Mesenchymal stem cell (in vitro differentiated cells and primary cell): ENCODE results near the gene SMARCD1.

Source experiments
- DNase-seq: peaks from one replicate; pipeline ENCODE4 v3.0.0-alpha.2; 2013
- H2AFZ ChIP-seq: one replicate; pipeline ENCODE4 v1.6.1; 2013; ENCODE audit warnings: low read depth, mild to moderate bottlenecking, control low read depth, inconsistent platforms, low read length, moderate library complexity
- H2AK5ac ChIP-seq: 2 replicates; pipeline ENCODE4 v1.6.1; 2013; ENCODE audit warnings: low read length, moderate library complexity, mild to moderate bottlenecking, inconsistent platforms; ENCODE audit not compliant: severe bottlenecking
- H2BK120ac ChIP-seq: one replicate; pipeline ENCODE4 v1.6.1; 2013; ENCODE audit warnings: low read depth, mild to moderate bottlenecking, inconsistent platforms, low read length, moderate library complexity
- H2BK12ac ChIP-seq, 2 experiments: one replicate each; pipeline ENCODE4 v1.6.1; 2013; ENCODE audit warnings: inconsistent platforms in 2 of 2, low read length in 2 of 2, mild to moderate bottlenecking in 2 of 2, moderate library complexity in 2 of 2, control low read depth in 1 of 2
- H2BK15ac ChIP-seq: one replicate; pipeline ENCODE4 v1.6.1; 2013; ENCODE audit warnings: mild to moderate bottlenecking, low read depth, inconsistent platforms; ENCODE audit not compliant: poor library complexity, severe bottlenecking
- H2BK5ac ChIP-seq: 2 replicates; pipeline ENCODE4 v1.6.1; 2013; ENCODE audit warnings: low read depth, mild to moderate bottlenecking, low read length, control low read depth, inconsistent platforms; ENCODE audit not compliant: poor library complexity, severe bottlenecking
- H3K14ac ChIP-seq, 2 experiments: one replicate each; pipeline ENCODE4 v1.6.1; 2013; ENCODE audit warnings: inconsistent platforms in 2 of 2, low read length in 2 of 2, control low read depth in 1 of 2, mild to moderate bottlenecking in 1 of 2, moderate library complexity in 1 of 2
- H3K18ac ChIP-seq, 2 experiments: one replicate each; pipeline ENCODE4 v1.6.1; 2013; ENCODE audit warnings: inconsistent platforms in 2 of 2, low read length in 2 of 2, control low read depth in 1 of 2, low read depth in 1 of 2, mild to moderate bottlenecking in 1 of 2
- H3K23ac ChIP-seq, 2 experiments: one replicate each; pipeline ENCODE4 v1.6.1; 2013; ENCODE audit warnings: inconsistent platforms in 2 of 2, low read length in 2 of 2, mild to moderate bottlenecking in 2 of 2, moderate library complexity in 2 of 2, control low read depth in 1 of 2
- H3K27ac ChIP-seq: 2 replicates; pipeline ENCODE4 v1.5.1; 2013; ENCODE audit warnings: mild to moderate bottlenecking, moderate library complexity, low read length, control low read depth, inconsistent platforms; ENCODE audit not compliant: poor library complexity, severe bottlenecking
- H3K27me3 ChIP-seq, 2 experiments: 2 replicates each; pipeline versions ENCODE4 v1.6.1 to v1.7.0; 2013; ENCODE audit warnings: low read length in 2 of 2, mild to moderate bottlenecking in 2 of 2, moderate library complexity in 2 of 2, control low read depth in 1 of 2, inconsistent platforms in 1 of 2; ENCODE audit not compliant: control insufficient read depth in 1 of 2, insufficient read depth in 1 of 2
- H3K36me3 ChIP-seq, 2 experiments: 2 replicates each; pipeline versions ENCODE4 v1.6.1 to v1.7.0; 2013; ENCODE audit warnings: low read length in 2 of 2, control low read depth in 1 of 2, inconsistent platforms in 1 of 2, low read depth in 1 of 2, mild to moderate bottlenecking in 1 of 2; ENCODE audit not compliant: insufficient read depth in 2 of 2, control insufficient read depth in 1 of 2
- H3K4ac ChIP-seq, 2 experiments: one replicate each; pipeline ENCODE4 v1.6.1; 2013; ENCODE audit warnings: inconsistent platforms in 2 of 2, low read length in 2 of 2, mild to moderate bottlenecking in 2 of 2, moderate library complexity in 2 of 2, control low read depth in 1 of 2, low read depth in 1 of 2
- H3K4me1 ChIP-seq: 2 replicates; pipeline ENCODE4 v1.6.1; 2013; ENCODE audit warnings: low read depth, low read length, control low read depth; ENCODE audit not compliant: control insufficient read depth, insufficient read depth
- H3K4me2 ChIP-seq: 2 replicates; pipeline ENCODE4 v1.6.1; 2013; ENCODE audit warnings: low read length, mild to moderate bottlenecking, inconsistent platforms; ENCODE audit not compliant: poor library complexity, severe bottlenecking
- H3K4me3 ChIP-seq, 2 experiments: 2 replicates each; pipeline versions ENCODE4 v1.5.1 to v1.7.0; 2013; ENCODE audit warnings: low read length in 2 of 2, mild to moderate bottlenecking in 2 of 2, control low read depth in 1 of 2, low read depth in 1 of 2; ENCODE audit not compliant: insufficient read depth in 1 of 2
- H3K79me1 ChIP-seq: replicated peaks from 2 replicates; pipeline ENCODE4 v1.6.1; 2013; ENCODE audit warnings: mild to moderate bottlenecking, control low read depth, low read length, inconsistent platforms; ENCODE audit not compliant: poor library complexity, severe bottlenecking
- H3K9ac ChIP-seq: 2 replicates; pipeline ENCODE4 v1.7.0; 2013; ENCODE audit warnings: mild to moderate bottlenecking, low read length, moderate library complexity
- H3K9me3 ChIP-seq: 2 replicates; pipeline ENCODE4 v1.7.0; 2013; ENCODE audit warnings: mild to moderate bottlenecking, low read length; ENCODE audit not compliant: control insufficient read depth
- H4K8ac ChIP-seq: one replicate; pipeline ENCODE4 v1.6.1; 2013; ENCODE audit warnings: inconsistent platforms, mild to moderate bottlenecking, low read length, moderate library complexity
- H4K91ac ChIP-seq: one replicate; pipeline ENCODE4 v1.6.1; 2013; ENCODE audit warnings: mild to moderate bottlenecking, low read length, inconsistent platforms
- WGBS: methylation state at CpG from one replicate; pipeline ENCODE4 v1.1.7; 2013; ENCODE audit warnings: mixed read lengths; 5-methylcytosine and 5-hydroxymethylcytosine counted together

The SMARCD1 gene

GRCh38 chr12:50072198-50072907, 12.8 kb upstream of the SMARCD1 start:
- Histone ChIP-seq H2BK12ac (no peak overlapping the region), H2BK15ac (peak overlapping the region; percentile 8), H4K8ac (no peak overlapping the region), H3K79me1 (no peaks in the 10 kb centered on the region), H3K27me3 (no peaks in the 10 kb centered on the region), H3K4ac (no peak overlapping the region), H3K23ac (no peak overlapping the region), H2AFZ (no peak overlapping the region), H3K27ac (no peak overlapping the region), H3K4me2 (no peak overlapping the region), H2BK5ac (no peak overlapping the region), H3K14ac (no peak overlapping the region), H3K36me3 (peaks cover 0 to 3% of the 10 kb centered on the region in 2 experiments), H3K9ac (no peak overlapping the region), H3K18ac (no peak overlapping the region), H2BK120ac (no peak overlapping the region), H3K4me3 (no peak overlapping the region), H3K4me1 (peaks cover 5% of the 10 kb centered on the region), H3K9me3 (no peaks in the 10 kb centered on the region), H4K91ac (no peak overlapping the region), H2AK5ac (no peak overlapping the region)
- no peak for DNase-seq
- 68% methylated on average over 9 of the region's 10 CpGs for WGBS

GRCh38 chr12:50073206-50073605, 11.9 kb upstream of the SMARCD1 start:
- no peak overlapping the region for H3K4me3 ChIP-seq
- H2AFZ ChIP-seq = no peak overlapping the region
- H2BK120ac ChIP-seq = no peak overlapping the region
- WGBS = 72% methylated on average over 7 of the region's 7 CpGs
- H3K9ac ChIP-seq = no peak overlapping the region
- H2BK12ac ChIP-seq = no peak overlapping the region
- H4K8ac ChIP-seq = no peak overlapping the region
- H3K27me3 ChIP-seq = no peaks in the 10 kb centered on the region
- H2AK5ac ChIP-seq = no peak overlapping the region
- H3K18ac ChIP-seq = no peak overlapping the region
- H3K14ac ChIP-seq = no peak overlapping the region
- DNase-seq = no peak
- no peak overlapping the region for H3K4me2 ChIP-seq
- no peaks in the 10 kb centered on the region for H3K9me3 ChIP-seq
- H3K23ac ChIP-seq = no peak overlapping the region
- no peak overlapping the region for H4K91ac ChIP-seq
- H3K4me1 ChIP-seq = peaks cover 5% of the 10 kb centered on the region
- no peak overlapping the region for H3K4ac ChIP-seq
- no peak overlapping the region for H2BK15ac ChIP-seq
- peaks cover 0 to 3% of the 10 kb centered on the region in 2 experiments for H3K36me3 ChIP-seq
- no peaks in the 10 kb centered on the region for H3K79me1 ChIP-seq
- no peak overlapping the region for H3K27ac ChIP-seq
- no peak overlapping the region for H2BK5ac ChIP-seq

GRCh38 chr12:50073712-50074111, 11.4 kb upstream of the SMARCD1 start:
- no peak overlapping the region for H2BK15ac ChIP-seq
- H3K23ac ChIP-seq = no peak overlapping the region
- no peak overlapping the region for H2BK120ac ChIP-seq

GRCh38 chr12:50074936-50075807, 10.0 kb upstream of the SMARCD1 start:
- H3K4me1 ChIP-seq = peaks cover 6% of the 10 kb centered on the region
- no peak overlapping the region for H2AFZ ChIP-seq
- no peak overlapping the region for H3K27ac ChIP-seq
- H3K27me3 ChIP-seq = no peaks in the 10 kb centered on the region
- WGBS = 10% methylated on average over 5 of the region's 9 CpGs
- no peak overlapping the region for H2BK120ac ChIP-seq
- H3K9me3 ChIP-seq = no peaks in the 10 kb centered on the region
- no peaks in the 10 kb centered on the region for H3K79me1 ChIP-seq
- H4K8ac ChIP-seq = peak overlapping the region; percentile 59
- H3K4ac ChIP-seq = peak overlapping the region in 1 of 2 experiments; percentile 13
- H2BK12ac ChIP-seq = no peak overlapping the region
- no peak overlapping the region for H3K23ac ChIP-seq
- H3K9ac ChIP-seq = peak overlapping the region; percentile 57
- H3K4me3 ChIP-seq = no peak overlapping the region
- H4K91ac ChIP-seq = peak overlapping the region; percentile 84
- no peak overlapping the region for H3K14ac ChIP-seq
- H2BK15ac ChIP-seq = no peak overlapping the region
- peak; percentile 82 for DNase-seq
- no peak overlapping the region for H2BK5ac ChIP-seq
- H3K36me3 ChIP-seq = peaks cover 0 to 6% of the 10 kb centered on the region in 2 experiments
- H3K18ac ChIP-seq = no peak overlapping the region
- H2AK5ac ChIP-seq = no peak overlapping the region
- H3K4me2 ChIP-seq = no peak overlapping the region

More at GRCh38 chr12:50073712-50074111, 11.4 kb upstream of the SMARCD1 start:
- peaks cover 5% of the 10 kb centered on the region for H3K4me1 ChIP-seq
- H3K4me3 ChIP-seq = no peak overlapping the region
- peaks cover 0 to 6% of the 10 kb centered on the region in 2 experiments for H3K36me3 ChIP-seq
- H3K18ac ChIP-seq = no peak overlapping the region
- H3K27me3 ChIP-seq = no peaks in the 10 kb centered on the region
- no peak overlapping the region for H2AK5ac ChIP-seq
- DNase-seq = no peak
- H3K14ac ChIP-seq = no peak overlapping the region
- H3K79me1 ChIP-seq = no peaks in the 10 kb centered on the region
- H4K91ac ChIP-seq = no peak overlapping the region
- no peak overlapping the region for H2AFZ ChIP-seq
- 85% methylated on average over 10 of the region's 10 CpGs for WGBS
- H3K4me2 ChIP-seq = no peak overlapping the region
- H3K9ac ChIP-seq = no peak overlapping the region
- H3K9me3 ChIP-seq = no peaks in the 10 kb centered on the region
- H4K8ac ChIP-seq = no peak overlapping the region
- no peak overlapping the region for H2BK5ac ChIP-seq
- H2BK12ac ChIP-seq = no peak overlapping the region
- no peak overlapping the region for H3K27ac ChIP-seq
- H3K4ac ChIP-seq = no peak overlapping the region
